ENCODE results near the gene DCST1.

GRCh38 chr1:155072531-155073289 lies 39.1 kb downstream of the DCST1 start:
- no peak for TF ChIP-seq POLR2A (IDR thresholded peaks at IDR 0.05; ENCODE audit: low read length)
- TF ChIP-seq GATA1 (IDR thresholded peaks at IDR 0.05; ENCODE audit: low read depth, low read length): no peak

Data from erythroblast (primary cell).